Measurements from ENCODE around the gene COPG1. TPM values are rescaled to one million over a fixed set of nuclear protein-coding genes. Genes with fewer than 3 reads are reported as not detected.

The COPG1 gene
- total RNA-seq, 1 experiment from 2014 or later, result 225 TPM

DNA sequence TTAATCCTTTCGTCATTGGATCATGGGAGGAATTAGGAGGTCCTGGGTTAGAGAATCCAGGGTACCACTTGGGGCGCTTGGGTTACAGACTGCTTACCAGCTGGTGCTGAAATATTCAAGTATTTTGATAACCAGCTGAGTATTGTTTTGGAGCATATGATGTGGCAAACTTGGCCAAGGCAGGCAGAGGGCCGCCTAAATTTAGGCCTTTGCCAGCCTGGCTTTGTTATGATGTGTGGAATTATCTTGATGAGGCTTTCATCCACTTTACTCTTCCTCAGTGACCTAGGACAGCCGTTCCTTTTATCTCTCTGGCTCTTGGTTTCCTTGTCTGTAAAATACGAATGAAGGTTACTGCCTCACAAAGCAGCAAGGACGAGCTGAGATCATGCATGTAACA lies 6.9 kb downstream of the COPG1 start:
- TF ChIP-seq SIN3A (IDR thresholded peaks at IDR 0.05; ENCODE audit: borderline replicate concordance, insufficient read depth, low read depth, low read length), result no peak
- TF ChIP-seq, protein P1, sequence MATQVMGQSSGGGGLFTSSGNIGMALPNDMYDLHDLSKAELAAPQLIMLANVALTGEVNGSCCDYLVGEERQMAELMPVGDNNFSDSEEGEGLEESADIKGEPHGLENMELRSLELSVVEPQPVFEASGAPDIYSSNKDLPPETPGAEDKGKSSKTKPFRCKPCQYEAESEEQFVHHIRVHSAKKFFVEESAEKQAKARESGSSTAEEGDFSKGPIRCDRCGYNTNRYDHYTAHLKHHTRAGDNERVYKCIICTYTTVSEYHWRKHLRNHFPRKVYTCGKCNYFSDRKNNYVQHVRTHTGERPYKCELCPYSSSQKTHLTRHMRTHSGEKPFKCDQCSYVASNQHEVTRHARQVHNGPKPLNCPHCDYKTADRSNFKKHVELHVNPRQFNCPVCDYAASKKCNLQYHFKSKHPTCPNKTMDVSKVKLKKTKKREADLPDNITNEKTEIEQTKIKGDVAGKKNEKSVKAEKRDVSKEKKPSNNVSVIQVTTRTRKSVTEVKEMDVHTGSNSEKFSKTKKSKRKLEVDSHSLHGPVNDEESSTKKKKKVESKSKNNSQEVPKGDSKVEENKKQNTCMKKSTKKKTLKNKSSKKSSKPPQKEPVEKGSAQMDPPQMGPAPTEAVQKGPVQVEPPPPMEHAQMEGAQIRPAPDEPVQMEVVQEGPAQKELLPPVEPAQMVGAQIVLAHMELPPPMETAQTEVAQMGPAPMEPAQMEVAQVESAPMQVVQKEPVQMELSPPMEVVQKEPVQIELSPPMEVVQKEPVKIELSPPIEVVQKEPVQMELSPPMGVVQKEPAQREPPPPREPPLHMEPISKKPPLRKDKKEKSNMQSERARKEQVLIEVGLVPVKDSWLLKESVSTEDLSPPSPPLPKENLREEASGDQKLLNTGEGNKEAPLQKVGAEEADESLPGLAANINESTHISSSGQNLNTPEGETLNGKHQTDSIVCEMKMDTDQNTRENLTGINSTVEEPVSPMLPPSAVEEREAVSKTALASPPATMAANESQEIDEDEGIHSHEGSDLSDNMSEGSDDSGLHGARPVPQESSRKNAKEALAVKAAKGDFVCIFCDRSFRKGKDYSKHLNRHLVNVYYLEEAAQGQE (IDR thresholded peaks at IDR 0.05; ENCODE audit: insufficient read depth in 1 of 2, low read depth in 2 of 2, low read length in 1 of 2), result no peak
- no peak for TF ChIP-seq POLR2AphosphoS5 (IDR thresholded peaks at IDR 0.05; ENCODE audit: low read depth, low read length)
- TF ChIP-seq, protein P2, sequence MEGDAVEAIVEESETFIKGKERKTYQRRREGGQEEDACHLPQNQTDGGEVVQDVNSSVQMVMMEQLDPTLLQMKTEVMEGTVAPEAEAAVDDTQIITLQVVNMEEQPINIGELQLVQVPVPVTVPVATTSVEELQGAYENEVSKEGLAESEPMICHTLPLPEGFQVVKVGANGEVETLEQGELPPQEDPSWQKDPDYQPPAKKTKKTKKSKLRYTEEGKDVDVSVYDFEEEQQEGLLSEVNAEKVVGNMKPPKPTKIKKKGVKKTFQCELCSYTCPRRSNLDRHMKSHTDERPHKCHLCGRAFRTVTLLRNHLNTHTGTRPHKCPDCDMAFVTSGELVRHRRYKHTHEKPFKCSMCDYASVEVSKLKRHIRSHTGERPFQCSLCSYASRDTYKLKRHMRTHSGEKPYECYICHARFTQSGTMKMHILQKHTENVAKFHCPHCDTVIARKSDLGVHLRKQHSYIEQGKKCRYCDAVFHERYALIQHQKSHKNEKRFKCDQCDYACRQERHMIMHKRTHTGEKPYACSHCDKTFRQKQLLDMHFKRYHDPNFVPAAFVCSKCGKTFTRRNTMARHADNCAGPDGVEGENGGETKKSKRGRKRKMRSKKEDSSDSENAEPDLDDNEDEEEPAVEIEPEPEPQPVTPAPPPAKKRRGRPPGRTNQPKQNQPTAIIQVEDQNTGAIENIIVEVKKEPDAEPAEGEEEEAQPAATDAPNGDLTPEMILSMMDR (IDR thresholded peaks at IDR 0.05), result no peak
- no peak for TF ChIP-seq TCF7L2 (IDR thresholded peaks at IDR 0.05; ENCODE audit: low read depth, low read length)
- ChIA-PET CTCF (no interaction called here), POLR2A (no interaction called here)
- no peaks in the 10 kb centered on the region for H3K4me1 ChIP-seq (ENCODE audit: control insufficient read depth, insufficient read depth, low read length)
- no peaks in the 10 kb centered on the region for H3K9me3 ChIP-seq (ENCODE audit: control insufficient read depth, insufficient read depth, low read depth, low read length)
- ATAC-seq, result no peak
- peaks cover 30% of the 10 kb centered on the region for H3K36me3 ChIP-seq (ENCODE audit: control insufficient read depth, insufficient read depth, low read length)
- H3K27ac ChIP-seq (ENCODE audit: low read length), result no peak overlapping the region
- no peaks in the 10 kb centered on the region for H3K27me3 ChIP-seq (ENCODE audit: control insufficient read depth, insufficient read depth, low read length)
- DNase-seq (ENCODE audit: low read depth, low spot score), result no peak
- no peak overlapping the region for H3K4me3 ChIP-seq (ENCODE audit: low read depth in 2 of 2, low read length in 2 of 2)
- in situ Hi-C loops (cut with HindIII; ENCODE audit: low pct_unique_long_range_greater_than_20kb, low sequenced_read_pairs) (no loop called here), intact Hi-C loops (cut with micrococcal nuclease; ENCODE audit: unreplicated experiment) (no loop called here)
- BruUV-seq (replicated peaks), result no TSS peak

DNA sequence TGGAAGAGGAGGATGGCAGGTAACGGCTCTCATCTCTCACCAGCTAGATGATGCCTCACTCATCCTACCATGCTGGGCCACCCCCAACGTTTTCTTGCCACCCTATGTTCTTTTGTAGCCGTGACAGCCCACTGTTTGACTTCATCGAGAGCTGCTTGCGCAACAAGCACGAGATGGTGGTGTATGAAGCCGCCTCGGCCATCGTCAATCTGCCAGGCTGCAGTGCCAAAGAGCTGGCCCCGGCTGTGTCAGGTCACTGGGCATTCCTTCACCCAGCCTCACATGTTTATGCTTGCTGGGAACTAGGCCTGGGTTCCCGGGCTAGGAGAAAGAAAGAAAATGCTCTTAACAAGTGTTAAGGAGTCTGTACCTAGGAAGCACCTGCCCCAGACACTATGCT lies 8.2 kb downstream of the COPG1 start:
- POLR2A ChIA-PET, result no interaction called here
- DNase-seq (ENCODE audit: low read depth, low spot score) (no peak), ATAC-seq (no peak)
- Histone ChIP-seq H3K9me3 (ENCODE audit: control insufficient read depth, insufficient read depth, low read depth, low read length) (no peaks in the 10 kb centered on the region), H3K36me3 (ENCODE audit: control insufficient read depth, insufficient read depth, low read length) (peaks cover 27% of the 10 kb centered on the region), H3K27me3 (ENCODE audit: control insufficient read depth, insufficient read depth, low read length) (no peaks in the 10 kb centered on the region), H3K4me3 (ENCODE audit: low read depth in 2 of 2, low read length in 2 of 2) (no peak overlapping the region), H3K27ac (ENCODE audit: low read length) (no peak overlapping the region), H3K4me1 (ENCODE audit: control insufficient read depth, insufficient read depth, low read length) (no peaks in the 10 kb centered on the region)
- intact Hi-C loops (cut with micrococcal nuclease; ENCODE audit: unreplicated experiment) (no loop called here), in situ Hi-C loops (cut with HindIII; ENCODE audit: low pct_unique_long_range_greater_than_20kb, low sequenced_read_pairs) (no loop called here)
- BruUV-seq (replicated peaks), result no TSS peak
- no peak for TF ChIP-seq SIN3A (IDR thresholded peaks at IDR 0.05; ENCODE audit: borderline replicate concordance, insufficient read depth, low read depth, low read length)
- no peak for TF ChIP-seq POLR2AphosphoS5 (IDR thresholded peaks at IDR 0.05; ENCODE audit: low read depth, low read length)
- TF ChIP-seq, protein P2 (IDR thresholded peaks at IDR 0.05), result no peak
- CTCF ChIA-PET, result no interaction called here

Data from Panc1 (cell line).